Astrocyte of the hippocampus (primary cell): ENCODE measurements around the gene CCR9.
"Not testable (repeated sequence)": the region's sequence is repeated elsewhere in the genome, so short reads cannot be mapped to it uniquely, and the experiment has no call there.

Experiments
- DNase-seq: peaks from one replicate; pipeline ENCODE4 v3.0.0; 2011; ENCODE audit warnings: low read depth, low spot score

Gene CCR9

GRCh38 chr3:45885979-45886705, at the start of gene CCR9:
Gene CCR9 (plus strand): TSS chr3:45886543. CDS start chr3:45894934, 8,391 bp downstream.
- no peak for DNase-seq

- DNase-seq: no peak
Observed at GRCh38 chr3:45838466-45838865, 47.9 kb upstream of the CCR9 start.

- DNase-seq: no peak
Observed at GRCh38 chr3:45841420-45841756, 45.0 kb upstream of the CCR9 start.

GRCh38 chr3:45841757-45842491, 44.4 kb upstream of the CCR9 start, which contains the start of gene LZTFL1:
Gene LZTFL1 (minus strand): TSS chr3:45842119. CDS start chr3:45841991, 128 bp downstream.
- DNase-seq: peak; percentile 98

- no peak for DNase-seq
Observed at GRCh38 chr3:45842851-45843625, 43.3 kb upstream of the CCR9 start.

- DNase-seq: no peak
Observed at GRCh38 chr3:45844616-45845015, 41.7 kb upstream of the CCR9 start.

- DNase-seq: no peak
Observed at GRCh38 chr3:45848392-45848791, 38.0 kb upstream of the CCR9 start.

GRCh38 chr3:45852828-45853227, 33.5 kb upstream of the CCR9 start:
- no peak for DNase-seq

GRCh38 chr3:45856323-45856722, 30.0 kb upstream of the CCR9 start:
- not testable (repeated sequence) for DNase-seq

- not testable (repeated sequence) for DNase-seq
Observed at GRCh38 chr3:45857024-45857423, 29.3 kb upstream of the CCR9 start.

- no peak for DNase-seq
Observed at GRCh38 chr3:45858809-45859543, 27.4 kb upstream of the CCR9 start.

- DNase-seq: no peak
Observed at GRCh38 chr3:45860481-45860880, 25.9 kb upstream of the CCR9 start.

- DNase-seq: no peak
Observed at GRCh38 chr3:45861043-45861719, 25.2 kb upstream of the CCR9 start.

- no peak for DNase-seq
Observed at GRCh38 chr3:45864760-45865519, 21.4 kb upstream of the CCR9 start.

- no peak for DNase-seq
Observed at GRCh38 chr3:45865563-45865962, 20.8 kb upstream of the CCR9 start.

- no peak for DNase-seq
Observed at GRCh38 chr3:45868213-45868612, 18.1 kb upstream of the CCR9 start.

GRCh38 chr3:45868650-45869049, 17.7 kb upstream of the CCR9 start:
- no peak for DNase-seq

GRCh38 chr3:45869638-45870037, 16.7 kb upstream of the CCR9 start:
- no peak for DNase-seq

GRCh38 chr3:45870099-45870498, 16.2 kb upstream of the CCR9 start:
- DNase-seq: no peak

- no peak for DNase-seq
Observed at GRCh38 chr3:45871780-45872179, 14.6 kb upstream of the CCR9 start.
